Astrocyte of the spinal cord (primary cell): ENCODE measurements around the gene RIPOR3.

ENCODE experiments used
- DNase-seq: peaks from one replicate; pipeline ENCODE4 v3.0.0; 2011; ENCODE audit warnings: low read depth, low spot score
- H3K4me3 ChIP-seq: 2 replicates; pipeline ENCODE4 v1.5.1; 2011; ENCODE audit warnings: low read depth, mild to moderate bottlenecking, low read length, moderate library complexity
- CTCF ChIP-seq: IDR thresholded peaks from 2 replicates; pipeline ENCODE4 v1.5.1; 2012; ENCODE audit warnings: low read depth, mild to moderate bottlenecking, low read length, inconsistent platforms
- in situ Hi-C: cut with HindIII; loops from 2 replicates; pipeline ENCODE4 v1.10.0; 2017; ENCODE audit warnings: low sequenced_read_pairs

RIPOR3 gene

GRCh38 chr20:50666709-50667298 lies 24.5 kb downstream of the RIPOR3 start:
- H3K4me3 ChIP-seq, result no peak overlapping the region
- no peak for DNase-seq
- in situ Hi-C loops, result no loop called here
- TF ChIP-seq CTCF, result no peak

- TF ChIP-seq CTCF, result no peak
- no peak for DNase-seq
- in situ Hi-C loops, result no loop called here
- H3K4me3 ChIP-seq, result no peak overlapping the region
Measured at GRCh38 chr20:50664254-50664653, 27.1 kb downstream of the RIPOR3 start.

- no peak overlapping the region for H3K4me3 ChIP-seq
- in situ Hi-C loops, result no loop called here
- no peak for TF ChIP-seq CTCF
- DNase-seq, result no peak
Measured at GRCh38 chr20:50663095-50663821, 28.1 kb downstream of the RIPOR3 start.

GRCh38 chr20:50659975-50660670 lies 31.2 kb downstream of the RIPOR3 start:
- TF ChIP-seq CTCF, result no peak
- in situ Hi-C loops, result no loop called here
- H3K4me3 ChIP-seq, result no peak overlapping the region
- DNase-seq, result no peak

GRCh38 chr20:50658804-50659380 lies 32.5 kb downstream of the RIPOR3 start:
- in situ Hi-C loops, result no loop called here
- DNase-seq, result no peak
- TF ChIP-seq CTCF, result no peak
- no peak overlapping the region for H3K4me3 ChIP-seq

GRCh38 chr20:50655311-50655880 lies 35.9 kb downstream of the RIPOR3 start:
- H3K4me3 ChIP-seq, result peak overlapping the region; percentile 10
- in situ Hi-C loops, result no loop called here
- TF ChIP-seq CTCF, result no peak
- DNase-seq, result peak; percentile 69
